Measurements from ENCODE around the gene ARHGEF7. TPM values are rescaled to one million over a fixed set of nuclear protein-coding genes. Genes with fewer than 3 reads are reported as not detected.
"Not testable (repeated sequence)": the region's sequence is repeated elsewhere in the genome, so short reads cannot be mapped to it uniquely, and the experiment has no call there.

ARHGEF7 gene, protein sequence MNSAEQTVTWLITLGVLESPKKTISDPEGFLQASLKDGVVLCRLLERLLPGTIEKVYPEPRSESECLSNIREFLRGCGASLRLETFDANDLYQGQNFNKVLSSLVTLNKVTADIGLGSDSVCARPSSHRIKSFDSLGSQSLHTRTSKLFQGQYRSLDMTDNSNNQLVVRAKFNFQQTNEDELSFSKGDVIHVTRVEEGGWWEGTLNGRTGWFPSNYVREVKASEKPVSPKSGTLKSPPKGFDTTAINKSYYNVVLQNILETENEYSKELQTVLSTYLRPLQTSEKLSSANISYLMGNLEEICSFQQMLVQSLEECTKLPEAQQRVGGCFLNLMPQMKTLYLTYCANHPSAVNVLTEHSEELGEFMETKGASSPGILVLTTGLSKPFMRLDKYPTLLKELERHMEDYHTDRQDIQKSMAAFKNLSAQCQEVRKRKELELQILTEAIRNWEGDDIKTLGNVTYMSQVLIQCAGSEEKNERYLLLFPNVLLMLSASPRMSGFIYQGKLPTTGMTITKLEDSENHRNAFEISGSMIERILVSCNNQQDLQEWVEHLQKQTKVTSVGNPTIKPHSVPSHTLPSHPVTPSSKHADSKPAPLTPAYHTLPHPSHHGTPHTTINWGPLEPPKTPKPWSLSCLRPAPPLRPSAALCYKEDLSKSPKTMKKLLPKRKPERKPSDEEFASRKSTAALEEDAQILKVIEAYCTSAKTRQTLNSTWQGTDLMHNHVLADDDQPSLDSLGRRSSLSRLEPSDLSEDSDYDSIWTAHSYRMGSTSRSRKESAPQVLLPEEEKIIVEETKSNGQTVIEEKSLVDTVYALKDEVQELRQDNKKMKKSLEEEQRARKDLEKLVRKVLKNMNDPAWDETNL
- 100 to 1,000 TPM in 2 of 4 donors, 10 to 100 TPM in 2; 69.9 to 163 (median 102) TPM for total RNA-seq

DNA sequence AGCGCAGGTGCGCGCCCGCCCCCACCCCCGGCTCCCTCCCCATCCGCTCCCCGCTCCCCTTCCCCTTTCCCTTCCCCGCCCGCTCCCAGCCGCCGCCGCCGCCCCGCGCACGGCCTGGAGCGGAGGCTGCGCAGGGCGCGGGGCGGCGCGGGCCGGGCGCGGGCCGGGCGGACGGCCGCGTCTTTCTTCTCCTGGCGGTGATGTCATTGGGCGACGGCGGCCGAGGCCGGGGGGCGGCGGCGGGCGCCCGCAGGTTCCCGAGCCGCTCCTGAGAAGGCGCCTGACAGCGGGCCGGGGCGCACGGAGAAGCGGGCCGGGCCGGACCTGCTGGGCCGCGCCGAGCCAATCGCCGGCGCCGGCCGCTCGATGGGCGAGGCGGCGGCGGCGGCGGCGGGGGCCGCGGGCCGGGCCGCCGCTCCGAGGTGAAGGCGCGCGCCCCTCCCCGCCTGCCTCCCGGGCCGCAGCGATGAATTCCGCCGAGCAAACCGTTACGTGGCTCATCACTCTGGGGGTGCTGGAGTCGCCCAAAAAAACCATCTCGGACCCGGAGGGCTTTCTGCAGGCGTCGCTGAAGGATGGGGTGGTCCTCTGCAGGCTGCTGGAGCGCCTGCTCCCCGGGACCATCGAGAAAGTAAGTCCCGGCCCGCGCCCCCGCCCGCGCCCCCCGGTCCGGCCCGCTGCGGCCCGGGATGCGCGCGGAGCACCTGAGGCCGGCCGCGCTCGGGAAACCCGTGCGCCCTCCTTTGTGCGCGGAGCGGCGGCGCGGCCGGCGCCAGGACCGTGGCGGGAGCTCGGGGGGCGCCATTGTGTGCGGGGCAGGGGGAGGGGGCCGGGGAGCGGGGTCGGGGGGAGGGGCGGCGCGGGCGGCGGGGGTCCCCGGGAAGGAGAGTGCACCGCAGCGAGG is at the start of gene ARHGEF7:
ARHGEF7 (plus strand) TSS at position 250 of the 904 bp plus-strand sequence; CDS start at position 467, 217 bp downstream.
- TF ChIP-seq, protein P1, sequence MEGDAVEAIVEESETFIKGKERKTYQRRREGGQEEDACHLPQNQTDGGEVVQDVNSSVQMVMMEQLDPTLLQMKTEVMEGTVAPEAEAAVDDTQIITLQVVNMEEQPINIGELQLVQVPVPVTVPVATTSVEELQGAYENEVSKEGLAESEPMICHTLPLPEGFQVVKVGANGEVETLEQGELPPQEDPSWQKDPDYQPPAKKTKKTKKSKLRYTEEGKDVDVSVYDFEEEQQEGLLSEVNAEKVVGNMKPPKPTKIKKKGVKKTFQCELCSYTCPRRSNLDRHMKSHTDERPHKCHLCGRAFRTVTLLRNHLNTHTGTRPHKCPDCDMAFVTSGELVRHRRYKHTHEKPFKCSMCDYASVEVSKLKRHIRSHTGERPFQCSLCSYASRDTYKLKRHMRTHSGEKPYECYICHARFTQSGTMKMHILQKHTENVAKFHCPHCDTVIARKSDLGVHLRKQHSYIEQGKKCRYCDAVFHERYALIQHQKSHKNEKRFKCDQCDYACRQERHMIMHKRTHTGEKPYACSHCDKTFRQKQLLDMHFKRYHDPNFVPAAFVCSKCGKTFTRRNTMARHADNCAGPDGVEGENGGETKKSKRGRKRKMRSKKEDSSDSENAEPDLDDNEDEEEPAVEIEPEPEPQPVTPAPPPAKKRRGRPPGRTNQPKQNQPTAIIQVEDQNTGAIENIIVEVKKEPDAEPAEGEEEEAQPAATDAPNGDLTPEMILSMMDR (IDR thresholded peaks at IDR 0.05) = no peak
- DNase-seq (ENCODE audit: low spot score) (no peak), ATAC-seq (ENCODE audit: low FRiP score) (peak; percentile 59)

DNA sequence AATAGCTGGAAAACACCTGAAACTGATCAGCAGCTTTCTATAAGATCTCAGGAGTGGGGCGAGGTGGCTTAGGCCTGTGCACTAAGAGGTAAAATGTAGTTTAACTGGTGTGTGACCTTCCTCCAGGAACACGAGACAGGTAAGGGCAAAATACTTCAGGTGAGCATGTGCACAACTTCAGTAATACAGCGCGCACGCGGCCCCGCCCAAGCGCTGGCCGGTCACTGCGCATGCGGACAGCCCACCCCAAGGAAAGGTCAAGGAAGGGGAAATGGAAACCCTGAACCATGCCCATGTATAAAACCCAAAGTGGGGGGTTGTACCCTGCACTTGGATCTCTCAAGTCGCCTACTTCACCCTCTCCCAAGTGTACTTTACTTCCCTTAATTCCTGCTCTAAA is 49.4 kb upstream of the ARHGEF7 start:
- ATAC-seq (ENCODE audit: low FRiP score) (no peak), DNase-seq (ENCODE audit: low spot score) (no peak)
- TF ChIP-seq, protein P1 (IDR thresholded peaks at IDR 0.05) = no peak

DNA sequence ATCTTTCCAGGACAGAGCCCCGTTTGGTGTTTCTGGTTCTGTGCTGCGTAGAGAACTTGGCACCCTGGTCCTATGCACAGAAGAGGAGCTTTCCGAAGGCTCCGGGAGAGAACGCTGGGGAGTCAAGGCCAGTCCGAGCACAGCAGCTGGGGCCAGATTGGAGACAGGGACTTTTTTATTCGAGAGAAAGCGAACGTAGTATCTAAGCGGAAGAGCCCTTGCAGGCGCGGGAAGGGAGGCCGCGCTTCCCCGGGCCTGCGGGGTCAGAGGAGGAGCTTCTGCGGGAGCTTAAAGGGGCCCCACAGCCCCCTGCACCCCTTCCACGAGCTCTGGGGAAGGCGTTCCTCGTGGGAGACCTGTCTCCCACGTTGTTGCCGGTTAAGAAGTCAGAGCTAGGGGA is 48.6 kb upstream of the ARHGEF7 start:
- ATAC-seq (ENCODE audit: low FRiP score) = peak; percentile 15
- DNase-seq (ENCODE audit: low spot score) = no peak
- TF ChIP-seq, protein P1 (IDR thresholded peaks at IDR 0.05) = no peak

DNA sequence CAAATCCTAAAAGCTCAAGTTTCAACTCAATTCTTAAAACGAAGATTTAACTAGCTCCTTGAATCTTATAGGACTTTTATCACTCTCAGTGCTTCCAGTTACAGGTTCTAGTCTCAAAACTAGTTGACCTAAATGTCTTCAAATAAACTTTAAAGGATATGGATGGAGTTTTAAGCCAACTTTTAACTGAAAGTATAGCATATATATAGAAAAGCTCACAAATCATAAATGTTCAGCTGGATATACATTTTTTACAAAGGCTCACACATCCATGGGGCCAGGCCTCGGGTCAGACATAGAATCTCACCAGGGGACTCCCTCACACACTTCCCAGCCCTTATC is 47.1 kb upstream of the ARHGEF7 start:
- ATAC-seq (ENCODE audit: low FRiP score) (no peak), DNase-seq (ENCODE audit: low spot score) (no peak)
- TF ChIP-seq, protein P1 (IDR thresholded peaks at IDR 0.05) = no peak

DNA sequence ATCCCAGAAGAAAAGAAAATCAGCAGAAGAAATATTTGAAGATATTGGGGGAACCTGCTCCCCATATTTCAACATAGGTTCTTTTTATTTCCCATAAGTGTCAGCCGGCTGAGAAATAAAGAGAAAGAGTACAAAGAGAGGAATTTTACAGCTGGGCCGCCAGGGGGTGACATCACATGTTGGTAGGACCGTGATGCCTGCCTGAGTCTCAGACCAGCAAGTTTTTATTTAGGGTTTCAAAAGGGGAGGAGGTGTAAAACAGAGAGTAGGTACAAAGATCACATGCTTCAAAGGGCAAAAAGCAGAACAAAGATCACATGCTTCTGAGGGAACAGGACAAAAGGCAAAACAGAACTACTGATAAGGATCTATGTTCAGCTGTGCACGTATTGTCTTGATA is 44.0 kb upstream of the ARHGEF7 start:
- DNase-seq (ENCODE audit: low spot score); ATAC-seq (ENCODE audit: low FRiP score): not testable (repeated sequence)

DNA sequence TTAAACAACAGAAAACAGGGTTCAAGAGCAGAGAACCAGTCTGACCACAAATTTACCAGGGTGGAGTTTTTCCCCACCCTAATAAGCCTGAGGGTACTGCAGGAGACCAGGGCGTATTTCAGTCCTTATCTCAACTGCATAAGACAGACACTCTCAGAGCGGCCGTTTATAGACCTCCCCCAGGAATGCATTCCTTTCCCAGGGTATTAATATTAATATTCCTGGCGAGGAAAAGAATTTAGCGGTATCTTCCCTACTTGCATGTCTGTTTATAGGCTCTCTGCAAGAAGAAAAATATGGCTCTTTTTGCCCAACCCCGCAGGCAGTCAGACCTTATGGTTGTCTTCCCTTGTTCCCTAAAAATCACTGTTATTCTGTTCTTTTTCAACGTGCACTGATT is 43.6 kb upstream of the ARHGEF7 start:
- ATAC-seq (ENCODE audit: low FRiP score); DNase-seq (ENCODE audit: low spot score): not testable (repeated sequence)

DNA sequence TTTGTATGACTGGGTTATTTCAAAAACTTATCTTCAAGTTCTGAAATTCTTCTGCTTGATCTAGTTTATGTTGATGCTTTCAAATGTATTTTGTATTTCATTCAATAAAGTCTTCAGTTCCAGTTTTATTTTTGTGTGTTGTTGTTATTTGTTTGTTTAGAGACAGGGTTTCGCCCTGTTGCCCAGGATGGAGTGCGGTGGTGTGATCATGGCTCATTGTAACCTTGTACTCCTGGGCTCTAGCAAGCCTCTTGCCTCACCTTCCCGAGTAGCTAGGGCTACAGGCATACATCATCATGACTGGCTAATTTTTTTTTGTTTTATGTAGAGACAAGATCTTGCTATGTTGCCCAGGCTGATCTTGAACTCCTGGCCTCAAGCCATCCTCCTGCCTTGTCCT is 40.3 kb upstream of the ARHGEF7 start:
- TF ChIP-seq, protein P1 (IDR thresholded peaks at IDR 0.05) = no peak
- DNase-seq (ENCODE audit: low spot score) = no peak
- no peak for ATAC-seq (ENCODE audit: low FRiP score)
